ENCODE data around the gene SAMHD1. TPM values are rescaled to one million over a fixed set of nuclear protein-coding genes. Genes with fewer than 3 reads are reported as not detected.
"Not testable (repeated sequence)": the region's sequence is repeated elsewhere in the genome, so short reads cannot be mapped to it uniquely, and the experiment has no call there.

SAMHD1 gene
- total RNA-seq, 1 donor from 2014 or later = 45.7 TPM

DNA sequence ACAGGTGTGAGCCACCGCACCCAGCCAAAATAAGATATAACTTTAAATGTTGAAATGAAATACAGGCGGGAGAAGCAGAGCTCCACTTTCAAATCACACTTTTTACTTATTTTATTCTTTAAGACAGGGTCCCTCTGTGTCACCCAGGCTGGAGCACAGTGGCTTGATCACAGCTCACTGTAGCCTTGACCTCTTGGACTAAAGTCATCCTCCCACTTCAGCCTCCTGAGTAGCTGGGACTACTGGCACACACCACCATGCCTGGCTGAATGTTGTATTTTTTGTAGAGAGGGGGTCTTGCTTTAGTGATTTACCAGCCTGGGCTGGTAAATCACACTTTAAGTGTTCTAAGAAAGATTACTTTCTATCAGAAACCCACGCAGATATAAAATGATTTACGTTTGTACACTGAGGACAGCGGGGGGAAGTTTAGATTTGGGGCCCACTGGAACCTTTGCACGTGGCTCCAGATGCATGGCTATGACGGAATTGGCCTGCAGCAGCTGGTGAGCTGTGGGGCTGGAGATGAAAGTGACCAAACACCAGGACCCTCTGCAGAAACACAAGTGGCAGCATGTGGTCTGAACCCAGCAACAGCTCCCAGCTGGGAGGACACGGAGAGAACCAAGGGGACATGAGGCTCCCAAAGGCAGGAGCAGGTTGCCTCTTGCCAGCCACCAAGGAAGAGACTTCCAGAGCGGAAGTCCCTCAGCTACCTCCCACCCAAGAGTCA lies 102.0 kb downstream of the SAMHD1 start:
- intact Hi-C loops (cut with micrococcal nuclease) = no loop called here
- Mint-ChIP-seq H3K9me3 (peaks cover 4% of the 10 kb centered on the region), H3K27me3 (ENCODE audit: low read depth) (no peaks in the 10 kb centered on the region), H3K36me3 (ENCODE audit: low read depth) (no peaks in the 10 kb centered on the region), H3K4me3 (ENCODE audit: low read depth) (no peak overlapping the region), H3K4me1 (ENCODE audit: low read depth) (peaks cover 1% of the 10 kb centered on the region), H3K27ac (no peak overlapping the region)
- DNase-seq (ENCODE audit: low spot score) = no peak

DNA sequence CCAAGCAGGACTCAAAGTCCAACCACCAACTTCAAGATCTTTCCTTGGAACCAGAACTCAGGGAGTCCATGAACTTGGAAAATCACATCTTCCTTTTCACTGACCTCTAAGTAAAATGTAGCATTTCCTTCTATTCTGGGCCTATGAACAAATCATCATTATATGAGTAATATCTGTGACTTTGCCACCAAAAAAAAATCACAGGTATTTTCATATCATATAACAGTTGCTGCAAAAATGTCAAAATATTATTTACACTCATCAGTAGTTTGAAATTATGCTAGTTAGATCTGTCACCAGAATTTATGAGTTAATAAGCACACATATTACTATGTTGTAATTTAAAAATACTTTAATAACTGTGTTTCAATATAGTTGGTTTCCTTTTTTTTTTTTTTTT lies 102.8 kb downstream of the SAMHD1 start:
- Mint-ChIP-seq H3K9me3 (peaks cover 4% of the 10 kb centered on the region), H3K36me3 (ENCODE audit: low read depth) (no peaks in the 10 kb centered on the region), H3K4me3 (ENCODE audit: low read depth) (no peak overlapping the region), H3K27me3 (ENCODE audit: low read depth) (no peaks in the 10 kb centered on the region), H3K4me1 (ENCODE audit: low read depth) (peaks cover 2% of the 10 kb centered on the region), H3K27ac (no peak overlapping the region)
- intact Hi-C loops (cut with micrococcal nuclease) = no loop called here
- DNase-seq (ENCODE audit: low spot score) = no peak

DNA sequence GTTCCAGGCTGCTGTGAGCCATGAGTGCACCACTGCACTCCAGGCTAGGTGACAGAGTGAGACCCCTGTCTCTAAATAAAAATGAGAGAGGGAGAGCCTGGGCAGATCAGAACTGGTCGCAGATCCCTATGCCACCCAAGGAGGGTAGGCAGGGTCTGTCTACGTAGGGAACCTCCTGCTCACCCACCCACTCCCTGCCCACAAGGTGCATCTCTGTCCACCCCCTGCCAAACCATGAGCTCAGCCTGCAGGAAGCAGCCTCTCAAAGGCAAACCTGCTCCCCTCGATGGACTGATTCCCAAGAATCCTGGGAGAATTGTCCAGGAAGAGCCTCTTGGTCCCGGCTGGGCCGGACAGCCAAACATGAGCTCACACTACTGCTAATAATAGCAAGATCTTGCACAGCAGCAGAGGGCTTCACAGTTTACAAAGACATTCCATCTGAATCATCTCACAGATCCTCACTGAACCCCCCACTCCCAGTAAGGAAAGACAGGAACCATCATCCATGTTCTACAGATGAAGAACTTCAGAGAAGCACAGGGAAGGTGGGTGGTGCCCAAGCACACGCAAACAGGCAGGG lies 103.3 kb downstream of the SAMHD1 start:
- intact Hi-C loops (cut with micrococcal nuclease) = no loop called here
- no peak overlapping the region for H3K27ac Mint-ChIP-seq
- no peak overlapping the region for H3K4me3 Mint-ChIP-seq (ENCODE audit: low read depth)
- H3K36me3 Mint-ChIP-seq (ENCODE audit: low read depth) = no peaks in the 10 kb centered on the region
- no peaks in the 10 kb centered on the region for H3K27me3 Mint-ChIP-seq (ENCODE audit: low read depth)
- H3K4me1 Mint-ChIP-seq (ENCODE audit: low read depth) = peaks cover 7% of the 10 kb centered on the region
- peaks cover 4% of the 10 kb centered on the region for H3K9me3 Mint-ChIP-seq
- DNase-seq (ENCODE audit: low spot score) = no peak

DNA sequence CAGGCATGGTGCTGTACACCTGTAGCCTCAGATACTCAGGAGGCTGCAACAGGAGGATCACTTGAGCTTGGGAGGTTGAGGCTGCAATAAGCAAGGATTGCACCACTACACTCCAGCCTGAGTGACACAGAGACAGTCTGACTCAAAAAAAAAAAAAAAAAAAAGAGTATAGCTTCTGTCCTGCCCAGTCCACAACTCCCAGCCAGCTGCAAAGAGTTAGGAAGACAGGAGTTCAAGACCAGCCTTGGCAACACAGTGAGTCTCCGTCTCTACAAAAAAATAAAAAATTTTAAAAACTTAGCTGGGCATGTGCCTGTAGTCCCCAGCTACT lies 103.8 kb downstream of the SAMHD1 start:
- intact Hi-C loops (cut with micrococcal nuclease) = no loop called here
- Mint-ChIP-seq H3K27me3 (ENCODE audit: low read depth) (no peaks in the 10 kb centered on the region), H3K9me3 (peaks cover 4% of the 10 kb centered on the region), H3K36me3 (ENCODE audit: low read depth) (no peaks in the 10 kb centered on the region), H3K4me1 (ENCODE audit: low read depth) (peaks cover 9% of the 10 kb centered on the region), H3K27ac (no peak overlapping the region), H3K4me3 (ENCODE audit: low read depth) (no peak overlapping the region)
- no peak for DNase-seq (ENCODE audit: low spot score)

DNA sequence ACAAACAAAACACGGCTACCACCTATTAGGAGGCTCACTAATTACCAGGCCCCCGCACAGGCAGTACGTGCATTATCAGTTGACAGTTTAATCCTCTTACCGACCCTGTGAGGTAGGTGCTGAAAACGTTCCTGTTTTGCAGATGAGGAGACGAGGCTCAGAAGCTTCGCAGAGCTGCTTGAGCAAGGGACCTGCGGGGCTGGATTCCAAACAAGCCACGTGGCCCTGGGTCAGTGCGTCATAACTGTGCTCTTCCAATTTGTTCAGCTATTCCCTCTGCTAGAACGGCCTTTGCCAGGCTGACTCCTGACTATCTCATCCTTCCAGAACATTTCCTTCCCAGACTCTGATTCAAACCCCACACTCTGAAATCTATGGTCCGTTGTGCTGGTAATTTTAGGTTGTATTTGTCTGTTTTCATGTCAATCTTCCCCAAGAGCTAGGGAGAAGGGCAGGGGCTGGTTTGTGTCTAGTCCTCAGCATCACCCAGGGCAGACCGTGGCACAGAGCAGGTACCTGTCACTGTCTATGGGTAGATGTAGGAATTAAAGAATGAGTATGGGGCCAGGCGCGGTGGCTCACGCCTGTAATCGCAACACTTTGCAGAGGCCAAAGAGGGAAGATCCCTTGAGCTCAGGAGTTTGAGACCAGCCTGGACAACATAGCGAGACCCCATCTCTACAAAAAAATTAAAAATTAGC lies 104.3 kb downstream of the SAMHD1 start:
- no peak for DNase-seq (ENCODE audit: low spot score)
- Mint-ChIP-seq H3K27ac (no peak overlapping the region), H3K27me3 (ENCODE audit: low read depth) (no peaks in the 10 kb centered on the region), H3K4me3 (ENCODE audit: low read depth) (no peak overlapping the region), H3K9me3 (peaks cover 4% of the 10 kb centered on the region), H3K36me3 (ENCODE audit: low read depth) (no peaks in the 10 kb centered on the region), H3K4me1 (ENCODE audit: low read depth) (peaks cover 10% of the 10 kb centered on the region)
- intact Hi-C loops (cut with micrococcal nuclease) = no loop called here

DNA sequence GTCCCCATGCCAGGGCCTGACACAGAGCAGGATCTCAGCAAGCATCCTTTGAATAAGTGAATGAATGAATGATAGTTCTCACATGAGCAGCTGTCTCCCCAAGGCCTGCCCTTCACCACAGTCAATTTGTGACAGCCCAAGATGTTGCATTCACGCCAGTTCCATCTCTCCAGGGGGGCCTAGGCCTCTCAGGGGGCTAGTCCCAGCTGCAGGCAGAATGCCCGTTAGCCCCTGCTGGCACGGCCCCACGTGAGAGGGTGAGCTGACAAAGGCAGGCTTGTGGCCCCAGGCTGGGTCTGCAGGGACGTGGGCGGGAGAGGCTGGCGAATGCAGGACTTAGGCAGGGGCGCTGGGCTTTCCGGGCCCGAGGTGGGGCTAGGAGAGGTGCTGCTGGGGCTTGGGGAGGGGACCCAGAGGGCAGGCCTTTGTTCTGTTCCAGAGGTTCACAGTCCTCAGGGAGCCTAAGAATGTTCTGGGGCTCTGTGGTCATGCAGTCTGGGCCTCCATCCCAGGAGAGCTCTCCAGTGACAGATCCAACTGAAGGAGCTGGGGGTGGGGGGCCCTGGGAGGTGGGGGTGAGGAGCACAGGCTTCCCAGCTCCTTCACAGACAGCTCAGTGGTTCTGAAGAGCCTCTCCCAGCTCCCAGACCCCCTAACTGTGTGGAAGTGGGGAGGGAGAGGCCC lies 106.1 kb downstream of the SAMHD1 start:
- Mint-ChIP-seq H3K4me3 (ENCODE audit: low read depth) (no peak overlapping the region), H3K27ac (no peak overlapping the region), H3K36me3 (ENCODE audit: low read depth) (no peaks in the 10 kb centered on the region), H3K27me3 (ENCODE audit: low read depth) (no peaks in the 10 kb centered on the region), H3K4me1 (ENCODE audit: low read depth) (peaks cover 17% of the 10 kb centered on the region), H3K9me3 (no peaks in the 10 kb centered on the region)
- intact Hi-C loops (cut with micrococcal nuclease) = no loop called here
- no peak for DNase-seq (ENCODE audit: low spot score)

DNA sequence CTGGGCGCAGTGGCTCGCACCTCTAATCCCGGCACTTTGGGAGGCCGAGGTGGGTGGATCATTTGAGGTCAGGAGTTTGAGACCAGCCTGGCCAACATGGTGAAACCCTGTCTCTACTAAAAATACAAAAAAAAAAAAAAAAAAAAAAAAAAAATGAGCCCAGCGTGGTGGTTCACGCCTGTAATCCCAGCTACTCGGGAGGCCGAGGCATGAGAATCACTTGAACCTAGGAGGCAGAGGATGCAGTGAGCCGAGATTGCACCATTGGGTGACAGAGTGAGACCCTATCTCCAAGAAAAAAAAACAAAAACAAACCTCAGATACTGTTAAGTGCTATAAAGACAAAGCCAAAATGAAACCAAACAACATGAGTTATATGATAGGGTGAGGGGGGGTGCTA lies 110.5 kb downstream of the SAMHD1 start:
- DNase-seq (ENCODE audit: low spot score); H3K9me3 Mint-ChIP-seq; H3K36me3 Mint-ChIP-seq (ENCODE audit: low read depth); H3K4me3 Mint-ChIP-seq (ENCODE audit: low read depth); intact Hi-C loops (cut with micrococcal nuclease); H3K27me3 Mint-ChIP-seq (ENCODE audit: low read depth): not testable (repeated sequence)
- peak overlapping the region; percentile 33 for H3K27ac Mint-ChIP-seq
- peaks cover 23% of the 10 kb centered on the region for H3K4me1 Mint-ChIP-seq (ENCODE audit: low read depth)

Other genes starting within 250 kb of the SAMHD1 start
- gene NDRG3, start 205.6 kb downstream of the SAMHD1 start, total RNA-seq = 26.0 and 26.8 TPM in 2 replicates
- gene DSN1, start 177.9 kb downstream of the SAMHD1 start, total RNA-seq = 24.0 and 28.6 TPM in 2 replicates
- not detected in 2 replicates for gene TLDC2, start 75.6 kb downstream of the SAMHD1 start, total RNA-seq
- gene RBL1, start 144.3 kb upstream of the SAMHD1 start, total RNA-seq = 45.7 and 49.1 TPM in 2 replicates
- 217 and 229 TPM in 2 replicates for gene RPN2, start 227.6 kb upstream of the SAMHD1 start, total RNA-seq
- 1.1 and 1.3 TPM in 2 replicates for gene MROH8, start 227.8 kb upstream of the SAMHD1 start, total RNA-seq

All from activated T-helper 2 cell treated with anti-CD3 and anti-CD28 coated beads, Interferon-gamma antibody, Interleukin-2, Interleukin-4, amounts not matched to agents 10 μg/mL and 5 μg/mL and 100 μg/mL, durations not matched to agents 14 hours and 24 hours and 36 hours (primary cell).